ENCODE measurements around the gene CXCL8.
"Not testable (repeated sequence)": the region's sequence is repeated elsewhere in the genome, so short reads cannot be mapped to it uniquely, and the experiment has no call there.

The CXCL8 gene

DNA sequence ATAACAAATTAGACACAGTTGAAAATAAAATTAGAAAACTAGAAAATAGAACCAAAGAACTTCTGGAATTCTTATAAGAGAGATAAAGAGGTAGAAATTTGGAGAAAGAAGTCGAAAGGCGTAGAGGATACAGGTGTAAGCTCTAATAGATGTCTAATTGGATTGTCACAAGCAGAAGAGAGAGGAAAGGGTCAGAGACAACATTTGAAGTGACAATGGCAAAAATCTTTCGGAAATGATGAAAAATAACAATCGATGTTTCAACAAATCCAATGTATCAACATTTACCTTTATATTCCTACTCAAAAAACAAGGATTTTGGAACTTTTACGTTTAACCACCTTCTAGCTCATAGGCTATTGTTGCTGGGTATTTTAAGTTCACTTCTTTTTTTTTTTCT, 3.8 kb downstream of the CXCL8 start:
- no peak for DNase-seq

DNA sequence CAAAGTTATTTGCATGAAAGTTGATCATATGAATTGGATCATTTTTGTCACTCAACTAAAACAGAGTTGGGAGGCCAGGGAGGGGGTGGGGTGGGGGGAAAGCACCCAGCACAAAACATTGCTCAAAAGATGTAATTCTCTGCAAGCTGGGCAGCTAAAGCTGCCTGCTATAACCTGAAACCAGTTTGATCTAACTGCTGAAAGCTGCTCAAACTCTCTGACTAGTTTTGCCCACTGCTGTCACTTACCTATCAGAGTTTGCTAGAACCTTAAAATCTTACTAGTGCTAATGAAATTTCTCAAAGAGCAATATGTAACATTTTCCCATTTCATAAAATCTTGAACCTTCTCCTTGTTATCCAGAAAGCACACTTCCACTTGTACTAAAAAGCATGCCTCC, 10.4 kb downstream of the CXCL8 start:
- no peak for DNase-seq

DNA sequence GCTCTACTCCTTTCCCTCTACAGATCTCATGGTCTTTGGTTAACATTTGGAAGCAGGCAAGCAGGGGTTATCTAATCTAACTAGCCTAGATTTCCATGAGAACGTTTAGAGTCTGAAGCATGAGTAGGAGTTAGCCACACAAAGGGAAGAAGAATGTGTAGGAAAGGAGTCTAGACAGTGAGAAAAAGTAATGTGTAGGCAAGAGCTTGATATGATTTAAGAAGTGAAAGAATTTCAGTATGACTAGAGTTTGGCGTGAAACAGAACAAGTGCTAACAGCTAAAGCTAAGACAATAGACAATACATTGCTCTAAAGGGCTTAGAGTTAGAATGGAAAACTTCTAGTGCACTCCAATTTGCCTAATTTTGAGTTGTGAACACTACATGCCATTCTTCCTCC, 10.8 kb downstream of the CXCL8 start:
- no peak for DNase-seq

DNA sequence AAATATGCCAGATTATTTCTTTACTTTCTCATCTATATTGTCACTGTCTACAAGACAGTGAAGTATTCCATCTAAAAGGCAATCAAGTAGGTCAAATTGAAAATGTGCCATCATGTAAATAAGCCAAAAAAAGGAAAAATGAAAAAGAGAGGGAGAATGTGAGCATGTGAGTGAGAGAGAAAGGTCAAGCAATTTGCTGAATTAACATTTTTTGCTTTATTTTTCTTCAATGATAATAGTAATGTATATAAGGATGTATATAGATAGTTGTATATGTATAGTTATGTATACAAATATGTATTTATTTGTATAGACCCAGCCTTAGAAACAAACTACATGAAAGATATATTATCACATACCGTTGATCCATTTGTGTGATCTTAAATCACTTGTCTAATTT, 11.5 kb downstream of the CXCL8 start:
- no peak for DNase-seq

DNA sequence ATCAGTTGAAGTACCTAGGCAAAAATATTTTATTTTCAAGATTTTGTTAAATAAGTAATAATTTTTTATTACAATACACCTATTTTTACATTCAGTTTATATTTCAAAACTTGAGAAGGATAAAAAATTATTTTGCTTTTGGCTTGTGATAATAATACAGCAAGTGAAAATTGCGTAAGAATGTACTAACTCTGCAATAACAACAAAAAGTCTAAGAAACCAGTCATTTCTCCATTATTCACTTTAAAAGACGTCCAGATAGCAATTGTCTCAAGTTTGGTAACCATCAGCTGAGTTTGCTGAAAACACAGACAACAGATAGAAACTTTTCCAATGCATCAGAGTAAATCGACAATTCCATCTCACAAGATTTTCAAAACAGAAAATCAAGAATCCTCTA, 12.1 kb downstream of the CXCL8 start:
- no peak for DNase-seq

DNA sequence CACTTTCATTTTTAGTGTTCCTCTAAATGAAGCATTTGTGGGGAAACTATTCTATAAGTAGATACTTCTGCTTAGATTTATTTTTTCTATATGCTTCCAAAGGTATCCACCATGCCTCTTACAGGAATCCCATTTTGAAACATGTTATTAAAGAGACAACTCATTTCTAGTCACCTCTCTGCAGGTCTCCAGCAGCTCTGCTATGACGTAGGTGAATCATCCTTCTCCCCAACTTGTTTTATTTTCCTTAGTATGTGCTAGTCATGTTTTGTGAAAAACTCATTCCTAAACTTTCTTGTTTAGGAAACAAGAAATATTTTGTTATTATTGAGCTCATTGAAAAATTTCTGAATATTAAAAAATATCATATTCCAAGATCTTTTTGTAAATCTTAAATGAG, 12.8 kb downstream of the CXCL8 start:
- no peak for DNase-seq

DNA sequence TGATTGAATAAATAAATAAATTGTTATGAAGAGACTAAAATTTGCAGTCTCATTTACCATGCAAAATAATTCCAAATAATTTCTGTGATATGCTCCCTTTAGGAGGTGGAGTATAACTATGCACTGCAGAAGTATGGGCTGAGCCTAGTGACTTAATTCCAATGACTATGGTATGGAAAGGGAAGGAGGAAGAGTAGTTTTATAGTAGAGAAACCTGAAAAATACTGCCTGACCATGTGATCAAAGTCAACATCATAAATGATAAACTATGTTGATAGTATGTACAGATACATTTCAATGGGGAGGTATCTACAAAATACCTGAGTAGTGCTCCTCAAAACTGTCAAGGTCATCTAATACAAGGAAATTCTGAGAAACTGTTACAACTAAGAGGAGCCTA, 14.6 kb downstream of the CXCL8 start:
- no peak for DNase-seq

DNA sequence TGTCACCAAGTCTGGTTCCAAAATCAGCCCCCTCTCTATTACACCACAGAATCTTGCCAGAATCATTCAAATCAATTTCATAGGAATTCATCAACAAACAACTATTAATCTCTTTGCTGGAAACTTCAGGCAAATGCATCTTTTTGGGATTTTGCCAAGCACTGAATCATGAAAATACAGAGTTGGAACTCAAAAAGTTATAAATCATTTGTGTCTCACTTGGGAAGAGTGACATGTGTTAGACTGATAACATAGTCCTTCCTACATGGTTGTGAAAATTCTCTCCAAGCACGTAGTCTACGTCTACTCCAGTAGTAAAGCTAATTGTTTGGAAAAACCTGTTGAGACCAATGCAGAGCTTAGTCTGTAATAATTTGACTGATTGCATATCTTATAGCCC, 19.0 kb downstream of the CXCL8 start:
- DNase-seq: no peak

DNA sequence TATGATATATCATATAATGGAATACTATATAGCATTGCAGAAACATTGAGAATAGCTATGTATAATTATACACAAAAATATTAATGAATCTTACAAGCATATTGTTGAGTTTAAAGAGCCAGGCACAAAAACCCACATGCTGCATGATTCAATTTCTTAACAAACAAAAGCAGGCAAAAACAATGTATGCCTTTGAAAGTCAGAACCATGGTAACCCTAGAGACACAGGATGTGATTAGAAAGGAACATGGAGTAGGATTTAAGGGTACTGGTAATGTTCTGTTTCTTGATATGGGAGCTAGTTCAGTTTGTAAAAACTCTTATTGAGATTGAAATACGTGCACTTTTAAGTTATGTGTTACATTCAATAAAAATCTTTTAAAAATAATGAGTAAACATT, 21.5 kb downstream of the CXCL8 start:
- DNase-seq: no peak

DNA sequence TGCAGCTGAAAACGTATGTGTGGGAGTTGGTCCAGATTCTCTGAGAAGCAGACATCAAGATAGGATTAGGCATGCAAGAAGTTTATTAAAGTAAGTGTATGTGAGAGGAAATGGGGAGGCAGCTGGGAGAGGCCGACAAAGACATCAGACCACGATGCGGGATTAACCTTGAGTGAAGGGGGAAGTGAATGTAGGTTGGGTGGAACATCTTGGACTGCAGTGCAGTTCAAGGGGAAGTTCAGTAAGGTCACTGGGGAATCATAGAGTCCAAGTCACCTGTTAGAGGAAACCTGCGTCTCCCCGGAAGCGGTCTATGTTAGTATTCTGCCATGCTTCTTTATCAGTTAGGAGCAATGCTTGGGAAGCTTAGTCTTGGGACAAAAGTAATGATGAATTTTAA, 22.0 kb downstream of the CXCL8 start:
- no peak for DNase-seq

DNA sequence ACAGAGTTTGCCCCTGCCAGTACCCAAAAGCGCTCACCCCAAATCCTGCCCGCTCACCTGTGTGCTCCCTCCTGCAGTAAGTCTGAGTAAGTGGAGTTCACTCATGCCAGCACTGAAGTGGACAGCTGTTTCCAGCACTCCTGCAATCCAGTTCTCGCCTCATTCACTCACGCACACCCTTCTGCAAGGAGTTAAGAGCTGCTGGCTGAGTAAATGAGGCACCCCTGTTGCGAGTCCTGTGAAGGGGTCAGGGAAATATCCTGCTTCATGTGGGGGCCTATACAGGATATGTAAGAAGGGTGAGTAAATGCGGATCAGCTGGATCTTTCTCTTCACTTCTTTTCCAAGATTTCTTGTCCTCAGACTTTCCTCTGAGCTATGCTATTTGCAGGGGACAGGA, 23.5 kb downstream of the CXCL8 start:
- DNase-seq: no peak

DNA sequence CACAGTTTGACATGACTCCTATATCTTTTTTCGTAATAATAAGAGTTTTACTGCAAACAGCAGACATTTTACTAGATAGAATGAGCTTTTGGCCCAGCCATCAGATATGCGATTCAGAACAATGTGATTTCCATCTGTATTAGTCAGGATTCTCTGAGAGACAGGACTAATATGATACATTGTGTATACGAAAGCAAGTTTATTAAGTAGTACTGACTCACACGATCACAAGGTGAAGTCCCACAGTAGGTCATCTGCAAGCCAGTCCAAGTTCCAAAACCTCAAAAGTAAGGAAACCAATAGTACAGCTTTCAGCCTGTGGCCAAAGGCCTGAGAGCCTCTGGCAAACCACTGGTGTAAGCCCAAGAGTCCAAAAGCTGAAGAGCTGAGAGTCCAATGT, 24.1 kb downstream of the CXCL8 start:
- DNase-seq: no peak

DNA sequence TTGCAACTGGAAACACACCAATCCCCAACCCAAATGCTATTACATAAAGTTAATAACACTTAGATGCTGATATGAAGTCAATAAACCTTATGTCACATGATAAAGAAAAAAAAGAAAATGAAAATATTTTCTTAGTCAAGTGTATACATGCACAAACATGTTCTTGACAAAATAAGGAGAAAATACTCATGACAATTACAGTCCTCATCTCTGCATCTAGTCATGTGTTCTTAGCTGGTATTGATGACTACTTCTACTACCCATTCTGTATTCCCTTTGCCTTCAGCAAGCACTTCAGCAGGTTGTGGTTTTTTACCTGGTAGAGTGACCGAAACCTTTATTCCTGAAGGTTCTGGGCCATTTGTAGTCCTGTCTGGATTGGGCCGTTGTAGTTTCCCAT, 24.9 kb downstream of the CXCL8 start:
- DNase-seq: no peak

DNA sequence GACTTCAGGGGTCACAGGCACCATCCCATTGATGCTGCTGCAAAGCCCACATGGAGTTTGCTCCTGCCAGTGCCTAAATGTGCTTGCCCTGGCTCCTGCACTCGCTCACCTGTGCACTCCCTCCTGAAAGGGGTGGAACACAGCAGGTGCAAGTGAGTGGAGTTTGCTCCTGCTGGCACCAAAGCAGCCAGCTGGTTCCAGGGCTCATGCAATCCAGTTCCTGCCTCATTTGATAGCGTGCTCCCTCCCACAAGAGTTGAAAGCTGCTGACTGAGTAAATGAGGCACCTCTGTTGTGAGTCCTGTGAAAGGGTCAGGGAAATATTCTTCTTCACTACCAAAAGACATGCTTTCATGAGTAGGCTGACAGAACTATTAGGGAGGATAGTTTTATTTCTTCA, 30.5 kb downstream of the CXCL8 start:
- DNase-seq: peak; percentile 53

DNA sequence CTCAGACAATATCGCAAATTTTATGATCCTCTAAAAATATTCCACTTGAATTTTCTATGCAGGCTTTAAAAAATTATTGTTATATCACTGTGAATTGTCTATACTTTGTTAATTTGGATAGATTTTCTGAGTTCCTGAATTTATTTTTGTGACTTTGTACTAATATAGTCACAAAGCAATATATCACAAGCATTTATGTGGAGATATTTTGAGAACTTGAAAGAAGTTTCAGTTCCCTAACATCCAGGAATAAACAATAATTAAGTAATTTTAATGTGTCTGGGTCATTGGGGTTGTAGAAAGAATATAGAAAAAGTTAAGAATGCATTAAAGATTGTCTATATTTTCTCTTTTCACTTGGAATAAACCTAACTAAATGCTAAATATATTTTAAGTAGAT, 32.0 kb downstream of the CXCL8 start:
- DNase-seq: no peak

DNA sequence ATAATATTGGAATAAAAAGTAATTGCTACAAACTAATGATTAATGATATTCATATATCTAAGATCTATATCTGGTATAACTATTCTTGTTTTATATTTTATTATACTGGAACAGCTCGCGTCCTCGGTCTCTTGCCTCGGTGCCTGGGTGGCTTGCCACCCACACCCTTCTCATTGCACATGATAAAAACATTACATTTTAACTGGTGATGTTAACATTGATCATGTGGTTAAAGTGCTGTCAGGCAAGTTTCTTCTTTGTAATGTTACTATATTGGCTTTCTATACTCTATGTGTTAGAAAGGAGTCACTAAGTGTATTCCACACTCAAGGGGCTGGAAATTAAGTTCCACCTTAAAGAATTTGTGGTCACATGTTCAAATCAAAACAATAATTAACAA, 34.0 kb downstream of the CXCL8 start:
- not testable (repeated sequence) for DNase-seq

DNA sequence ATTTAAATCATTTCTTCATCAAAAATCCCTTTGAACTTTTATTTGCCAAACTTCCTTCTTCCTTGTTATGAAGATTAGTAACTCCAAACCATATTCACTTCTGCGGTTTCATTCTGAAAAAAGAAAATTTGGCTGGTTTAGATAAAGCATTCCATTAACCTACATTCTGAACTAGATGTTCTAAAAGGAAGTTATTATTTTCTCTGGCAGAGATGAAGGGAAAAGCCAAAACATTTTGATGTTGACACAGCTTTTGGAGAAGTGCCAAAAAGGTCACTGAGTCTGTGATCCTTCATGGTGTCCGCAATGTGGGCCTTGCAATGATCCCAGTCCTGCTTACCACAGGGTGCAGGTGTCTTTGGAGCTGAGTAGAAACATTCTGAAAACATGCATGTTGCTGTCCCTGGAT, 36.0 kb downstream of the CXCL8 start:
- DNase-seq: no peak

DNA sequence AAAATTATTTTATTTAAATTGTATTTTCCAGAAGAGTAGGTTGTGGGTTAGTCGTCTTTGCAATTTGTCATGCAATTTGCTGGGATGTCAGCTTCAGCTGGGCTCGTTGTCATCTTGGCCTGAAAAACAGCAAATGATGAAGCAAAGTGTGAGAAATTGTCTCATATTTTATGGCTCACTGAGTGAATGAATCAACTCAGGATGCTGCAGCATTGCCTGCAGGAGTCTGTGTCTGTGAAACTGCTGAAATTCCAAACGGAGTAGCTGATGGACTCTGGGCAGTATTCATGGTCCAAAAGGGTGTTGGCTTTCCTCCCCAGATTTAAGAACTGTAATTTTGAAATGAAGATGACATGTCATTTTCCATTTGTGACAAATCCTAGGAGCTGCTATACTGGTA, 37.2 kb downstream of the CXCL8 start:
- DNase-seq: no peak

DNA sequence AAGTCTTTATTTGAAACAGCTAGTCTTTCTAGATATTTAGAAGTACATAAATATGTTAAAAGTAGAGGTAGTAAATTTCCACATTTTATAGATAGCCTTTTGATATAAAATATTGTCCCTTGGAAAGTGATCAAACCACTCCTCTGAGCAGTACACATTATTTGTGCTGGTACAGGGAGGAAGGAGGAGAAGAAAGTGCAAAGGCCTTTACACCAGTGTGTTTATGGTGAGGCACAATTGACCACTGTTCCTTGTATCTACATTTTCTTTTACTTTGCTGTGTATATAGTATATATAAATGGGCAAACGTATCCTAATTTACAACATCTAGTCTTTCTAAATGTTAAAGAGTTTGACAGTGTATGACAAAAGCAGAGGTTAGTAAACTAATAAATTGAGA, 39.9 kb downstream of the CXCL8 start:
- no peak for DNase-seq

DNA sequence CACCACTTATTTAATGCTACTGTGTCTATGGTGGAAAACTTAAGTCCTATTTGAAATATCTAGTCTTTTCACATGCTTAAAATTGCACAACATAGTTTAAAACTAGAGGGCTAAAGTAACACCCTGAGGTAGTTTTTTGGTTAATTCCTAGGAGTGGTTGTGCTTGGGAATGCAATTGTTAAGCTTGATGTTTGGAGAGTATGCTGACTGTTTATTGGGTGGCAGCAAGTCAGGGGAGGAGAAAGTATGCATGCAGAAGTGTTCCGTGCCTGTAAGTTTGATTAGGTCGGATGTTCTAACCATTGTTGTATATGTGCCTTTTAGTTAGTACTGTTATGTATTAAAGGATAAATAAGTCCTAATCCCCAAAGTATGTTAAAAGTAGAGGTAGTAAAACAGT, 40.5 kb downstream of the CXCL8 start:
- DNase-seq: no peak

DNA sequence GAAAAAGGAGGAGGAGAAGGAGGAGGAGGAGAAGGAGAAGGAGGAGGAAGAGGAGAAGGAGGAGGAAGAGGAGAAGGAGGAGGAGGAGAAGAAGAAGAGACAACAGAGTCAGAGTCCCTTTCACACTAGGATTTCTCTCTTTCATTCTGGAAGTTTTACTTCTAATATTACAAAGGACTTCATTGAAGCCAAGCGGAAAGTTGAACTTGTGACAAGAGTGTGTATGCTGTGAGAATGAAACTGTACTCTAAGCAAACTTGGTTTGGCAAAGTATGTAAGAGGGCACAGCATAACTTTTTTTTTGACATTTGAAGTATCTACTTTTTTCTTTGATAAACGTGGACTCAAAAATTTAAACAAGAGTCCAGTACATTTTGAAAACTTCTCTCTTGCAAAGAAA, 48.0 kb downstream of the CXCL8 start:
- no peak for DNase-seq
